IMR-90 (cell line): ENCODE data around the gene TRPC6.

Experiments
- BHLHE40 ChIP-seq: fragments of 150-350 bp; IDR thresholded peaks from 2 replicates; pipeline ENCODE4 v1.6.1; 2016; ENCODE audit warnings: mild to moderate bottlenecking, low read depth, low read length
- CEBPB ChIP-seq: IDR thresholded peaks from 2 replicates; pipeline ENCODE4 v1.6.1; 2012; ENCODE audit warnings: low read depth, low read length, improper control_type of control experiment
- CHD1 ChIP-seq: IDR thresholded peaks from 2 replicates; pipeline ENCODE4 v1.6.1; 2012; ENCODE audit warnings: low read depth, low read length, improper control_type of control experiment
- CTCF ChIP-seq: conservative IDR thresholded peaks from 2 replicates; pipeline ENCODE4 v1.5.1; 2012; ENCODE audit warnings: mild to moderate bottlenecking, low read depth, low read length, improper control_type of control experiment
- ELK1 ChIP-seq: fragments of 150-350 bp; IDR thresholded peaks from 2 replicates; pipeline ENCODE4 v1.6.1; 2016; ENCODE audit warnings: low read depth, mild to moderate bottlenecking, low read length, moderate library complexity, borderline replicate concordance
- MAZ ChIP-seq: IDR thresholded peaks from 2 replicates; pipeline ENCODE4 v1.6.1; 2012; ENCODE audit warnings: low read depth, mild to moderate bottlenecking, low read length, improper control_type of control experiment, moderate library complexity, borderline replicate concordance
- MXI1 ChIP-seq: IDR thresholded peaks from 2 replicates; pipeline ENCODE4 v1.6.1; 2012; ENCODE audit warnings: low read depth, mild to moderate bottlenecking, low read length, moderate library complexity, borderline replicate concordance
- POLR2A ChIP-seq: IDR thresholded peaks from 2 replicates; pipeline ENCODE4 v1.6.1; 2012; ENCODE audit warnings: mild to moderate bottlenecking, low read depth, low read length
- RAD21 ChIP-seq: IDR thresholded peaks from 2 replicates; pipeline ENCODE4 v1.6.1; 2012; ENCODE audit warnings: low read length, improper control_type of control experiment
- SMC3 ChIP-seq: fragments of 150-350 bp; IDR thresholded peaks from 2 replicates; pipeline ENCODE4 v1.6.1; 2016; ENCODE audit warnings: low read depth, mild to moderate bottlenecking, antibody characterized with exemption, low read length, moderate library complexity
- USF2 ChIP-seq: fragments of 150-350 bp; IDR thresholded peaks from 2 replicates; pipeline ENCODE4 v1.6.1; 2017; ENCODE audit warnings: mild to moderate bottlenecking, antibody characterized with exemption, low read length, low read depth

- no peak for TF ChIP-seq CTCF
- TF ChIP-seq POLR2A, result no peak
- no peak for TF ChIP-seq CHD1
- no peak for TF ChIP-seq USF2
- TF ChIP-seq CEBPB, result no peak
- no peak for TF ChIP-seq MXI1
- no peak for TF ChIP-seq BHLHE40
- no peak for TF ChIP-seq ELK1
- TF ChIP-seq SMC3, result no peak
- TF ChIP-seq RAD21, result no peak
- TF ChIP-seq MAZ, result no peak
Observed at GRCh38 chr11:101555366-101555765, 28.4 kb downstream of the TRPC6 start.
